Osteocyte (in vitro differentiated cells): ENCODE measurements around the gene AIMP1. TPM values are rescaled to one million over a fixed set of nuclear protein-coding genes. Genes with fewer than 3 reads are reported as not detected.

Experiments used
- DNase-seq: peaks from one replicate; pipeline ENCODE4 v3.0.0; 2021; ENCODE audit warnings: mixed read lengths; ENCODE audit not compliant: unreplicated experiment; ENCODE audit errors: extremely low spot score
- H3K27ac Mint-ChIP-seq: one replicate; pipeline ENCODE4 v1.8.0; 2021; ENCODE audit warnings: mild to moderate bottlenecking, mixed read lengths; ENCODE audit not compliant: unreplicated experiment
- H3K27me3 Mint-ChIP-seq: one replicate; pipeline ENCODE4 v1.8.0; 2021; ENCODE audit warnings: mixed read lengths; ENCODE audit not compliant: unreplicated experiment
- H3K36me3 Mint-ChIP-seq: one replicate; pipeline ENCODE4 v1.8.0; 2021; ENCODE audit warnings: mixed read lengths; ENCODE audit not compliant: unreplicated experiment
- H3K4me1 Mint-ChIP-seq: one replicate; pipeline ENCODE4 v1.8.0; 2021; ENCODE audit warnings: mixed read lengths; ENCODE audit not compliant: unreplicated experiment
- H3K4me3 Mint-ChIP-seq: one replicate; pipeline ENCODE4 v1.8.0; 2021; ENCODE audit warnings: mild to moderate bottlenecking, moderate library complexity, mixed read lengths; ENCODE audit not compliant: unreplicated experiment
- H3K9me3 Mint-ChIP-seq: one replicate; pipeline ENCODE4 v1.8.0; 2021; ENCODE audit warnings: mixed read lengths; ENCODE audit not compliant: unreplicated experiment
- CTCF ChIP-seq: fragments of 200-600 bp; sonication (generic); IDR thresholded peaks from 2 replicates; pipeline ENCODE4 v1.5.0; 2021; ENCODE audit warnings: antibody characterized with exemption, mild to moderate bottlenecking, moderate library complexity
- total RNA-seq: library from RNA; stranded (reverse); gene quantifications from 2 replicates; pipeline ENCODE4 v1.2.1, GENCODE V29; 2021

The AIMP1 gene
- total RNA-seq, 1 donor from 2014 or later, result 41.2 TPM

GRCh38 chr4:106358899-106359298 lies 42.5 kb downstream of the AIMP1 start:
- TF ChIP-seq CTCF, result no peak
- Mint-ChIP-seq H3K27me3 (peaks cover 2% of the 10 kb centered on the region), H3K9me3 (peaks cover 4% of the 10 kb centered on the region), H3K4me1 (peaks cover 3% of the 10 kb centered on the region), H3K27ac (no peak overlapping the region), H3K4me3 (no peak overlapping the region), H3K36me3 (no peaks in the 10 kb centered on the region)
- no peak for DNase-seq

GRCh38 chr4:106362086-106362825 lies 45.9 kb downstream of the AIMP1 start:
- no peak for DNase-seq
- Mint-ChIP-seq H3K4me3 (no peak overlapping the region), H3K36me3 (no peaks in the 10 kb centered on the region), H3K27ac (no peak overlapping the region), H3K9me3 (peaks cover 4% of the 10 kb centered on the region), H3K4me1 (peaks cover 4% of the 10 kb centered on the region), H3K27me3 (peaks cover 2% of the 10 kb centered on the region)
- no peak for TF ChIP-seq CTCF

GRCh38 chr4:106364282-106364681 lies 47.9 kb downstream of the AIMP1 start:
- no peak for DNase-seq
- Mint-ChIP-seq H3K36me3 (no peaks in the 10 kb centered on the region), H3K4me1 (peaks cover 5% of the 10 kb centered on the region), H3K9me3 (no peaks in the 10 kb centered on the region), H3K27me3 (peaks cover 2% of the 10 kb centered on the region), H3K27ac (no peak overlapping the region), H3K4me3 (no peak overlapping the region)
- TF ChIP-seq CTCF, result no peak

- no peaks in the 10 kb centered on the region for H3K36me3 Mint-ChIP-seq
- H3K27me3 Mint-ChIP-seq, result peaks cover 8% of the 10 kb centered on the region
- no peak for TF ChIP-seq CTCF
- H3K27ac Mint-ChIP-seq, result no peak overlapping the region
- DNase-seq, result no peak
- peaks cover 6% of the 10 kb centered on the region for H3K4me1 Mint-ChIP-seq
- no peaks in the 10 kb centered on the region for H3K9me3 Mint-ChIP-seq
- no peak overlapping the region for H3K4me3 Mint-ChIP-seq
Measured at GRCh38 chr4:106365613-106366012, 49.3 kb downstream of the AIMP1 start.

- Mint-ChIP-seq H3K27ac (no peak overlapping the region), H3K27me3 (peaks cover 8% of the 10 kb centered on the region), H3K36me3 (no peaks in the 10 kb centered on the region), H3K9me3 (no peaks in the 10 kb centered on the region), H3K4me3 (no peak overlapping the region), H3K4me1 (peaks cover 6% of the 10 kb centered on the region)
- DNase-seq, result no peak
- no peak for TF ChIP-seq CTCF
Measured at GRCh38 chr4:106366026-106366425, 49.7 kb downstream of the AIMP1 start.
